Measurements from ENCODE around the gene NR5A2.

GRCh38 chr1:200163911-200164310 is 136.4 kb downstream of the NR5A2 start:
- TF ChIP-seq CTCF (optimal IDR thresholded peaks at IDR 0.05 in 1 of 3, IDR thresholded peaks at IDR 0.05 in 1 of 3, conservative IDR thresholded peaks at IDR 0.05 in 1 of 3; ENCODE audit: extremely low read depth in 1 of 3, insufficient read depth in 2 of 3, low read length in 3 of 3) (no peak), EZH2 (IDR thresholded peaks at IDR 0.05; ENCODE audit: low read length) (no peak)

Data from keratinocyte (primary cell).